GM12878 (cell line): Measurements from ENCODE around the gene IARS2. TPM values are rescaled to one million over a fixed set of nuclear protein-coding genes. Genes with fewer than 3 reads are reported as not detected.

Experiments
- CBFB ChIP-seq: IDR thresholded peaks from 2 replicates; pipeline ENCODE4 v1.6.1; 2016; ENCODE audit warnings: antibody characterized with exemption, low read depth
- CTCF ChIP-seq, 3 experiments: IDR thresholded peaks in 2 of 3; conservative IDR thresholded peaks in 1 of 3; 2 replicates each; pipeline ENCODE4 v1.5.1; 2011; ENCODE audit warnings: low read depth in 3 of 3, low read length in 3 of 3, mild to moderate bottlenecking in 3 of 3, control low read depth in 2 of 3, moderate library complexity in 2 of 3, inconsistent platforms in 1 of 3, mixed read lengths in 1 of 3; ENCODE audit not compliant: control insufficient read depth in 2 of 3, insufficient read depth in 1 of 3; ENCODE audit errors: extremely low read depth in 1 of 3
- DPF2 ChIP-seq: fragments of 450-650 bp; IDR thresholded peaks from 2 replicates; pipeline ENCODE4 v1.6.1; 2017; ENCODE audit warnings: mild to moderate bottlenecking
- E2F8 ChIP-seq: fragments of 450-650 bp; IDR thresholded peaks from 2 replicates; pipeline ENCODE4 v1.6.1; 2018; ENCODE audit warnings: mild to moderate bottlenecking, low read depth, moderate library complexity; ENCODE audit not compliant: partially characterized antibody
- ETV6 ChIP-seq, 2 experiments: fragments of 450-650 bp in 1 of 2; IDR thresholded peaks in 1 of 2; conservative IDR thresholded peaks in 1 of 2; 2 replicates each; pipeline ENCODE4 v1.6.1; 2014; ENCODE audit warnings: antibody characterized with exemption in 1 of 2, borderline replicate concordance in 1 of 2, low read depth in 1 of 2, mild to moderate bottlenecking in 1 of 2, moderate library complexity in 1 of 2
- NKRF ChIP-seq: fragments of 450-650 bp; conservative IDR thresholded peaks from 2 replicates; pipeline ENCODE4 v1.6.1; 2017; ENCODE audit warnings: mild to moderate bottlenecking, moderate library complexity
- PML ChIP-seq: IDR thresholded peaks from 2 replicates; pipeline ENCODE4 v1.6.1; 2012; ENCODE audit warnings: low read length, inconsistent platforms
- RCOR1 ChIP-seq: conservative IDR thresholded peaks from 2 replicates; pipeline ENCODE4 v1.6.1; 2012; ENCODE audit warnings: low read depth, low read length, improper control_type of control experiment
- SKIL ChIP-seq: fragments of 450-650 bp; IDR thresholded peaks from 2 replicates; pipeline ENCODE4 v1.6.1; 2017; ENCODE audit warnings: mild to moderate bottlenecking, low read depth, inconsistent platforms; ENCODE audit not compliant: poor library complexity, severe bottlenecking
- TCF3 ChIP-seq: IDR thresholded peaks from 2 replicates; pipeline ENCODE4 v1.6.1; 2012; ENCODE audit warnings: low read depth, mild to moderate bottlenecking, low read length, borderline replicate concordance; ENCODE audit not compliant: insufficient read depth
- USF2 ChIP-seq: IDR thresholded peaks from 2 replicates; pipeline ENCODE4 v1.6.1; 2011; ENCODE audit warnings: low read depth, low read length, improper control_type of control experiment, borderline replicate concordance
- ZNF687 ChIP-seq: fragments of 450-650 bp; IDR thresholded peaks from 2 replicates; pipeline ENCODE4 v1.6.1; 2017; ENCODE audit warnings: mild to moderate bottlenecking, moderate library complexity
- polyA plus RNA-seq, 11 experiments: library from polyadenylated mRNA; depleted of rRNA in 4 of 11; unstranded in 6 of 11; stranded (reverse) in 5 of 11; fragments of >200 nt; fragmentation: Nextera tagmentation in 4 of 11; fragmentation: Illumina TruSeq in 1 of 11; extraction: Ambion mirVana in 4 of 11; extraction: Trizol in 1 of 11; gene quantifications; 1 replicate in 1 of 11; 2 replicates in 10 of 11; pipeline versions ENCODE4 v1.2.1 to v1.2.3, GENCODE V29; 2011 to 2016; ENCODE audit warnings: inconsistent platforms in 2 of 11, missing spikeins in 2 of 11, low read depth in 1 of 11
- total RNA-seq, 4 experiments: library from RNA; depleted of rRNA in 3 of 4; stranded (reverse); fragments of >200 nt in 3 of 4; fragmentation: Illumina TruSeq in 1 of 4; extraction: Trizol in 1 of 4; gene quantifications; 2 replicates each; pipeline versions ENCODE4 v1.2.1 to v1.2.3, GENCODE V29; 2013 to 2021

The IARS2 gene
- total and polyA plus RNA-seq, 10 of the 15 experiments (the other 5 are each of a cell fraction or from before 2014, with no cell fraction given), result 23.7 to 100 (median 66.8) TPM

GRCh38 chr1:220046052-220046930, 47.6 kb upstream of the IARS2 start, which contains the start of gene EPRS1 (continued):
- TF ChIP-seq RCOR1 (no peak), TCF3 (peak; percentile 32; the same call in 1 of the 2 replicates), ZNF687 (0 out of 2 replicates have a peak, but pooled peaks have one; percentile 72), DPF2 (peak; percentile 59; the same call in 1 of the 2 replicates), CBFB (peak; percentile 69), PML (peak; percentile 72; the same call in 1 of the 2 replicates), CTCF (IDR thresholded peaks at IDR 0.05 in 2 of 3, conservative IDR thresholded peaks at IDR 0.05 in 1 of 3; ENCODE audit: control insufficient read depth in 2 of 3, extremely low read depth in 1 of 3, insufficient read depth in 1 of 3, low read depth in 3 of 3, low read length in 3 of 3) (peak; percentile 61 to 67 (median 66); a peak in 5 of 6 replicates), E2F8 (peak; percentile 75), NKRF (peak; percentile 87), ETV6 (conservative IDR thresholded peaks at IDR 0.05 in 1 of 2, IDR thresholded peaks at IDR 0.05 in 1 of 2; ENCODE audit: borderline replicate concordance in 1 of 2, low read depth in 1 of 2) (no peak), SKIL (no peak), USF2 (no peak)
